GM13977 (cell line): ENCODE measurements around the gene DCUN1D3.

Experiments
- DNase-seq: peaks from one replicate; pipeline ENCODE4 v3.0.0; 2012; ENCODE audit warnings: low spot score
- CTCF ChIP-seq: IDR thresholded peaks from 2 replicates; pipeline ENCODE4 v1.5.1; 2012; ENCODE audit warnings: mild to moderate bottlenecking, control low read depth; ENCODE audit not compliant: insufficient read depth; ENCODE audit errors: extremely low read depth, missing control alignments
- in situ Hi-C: fragments of 300-500 bp; cut with MboI; formaldehyde crosslinking; loops from one replicate; pipeline ENCODE4 v1.12.0; 2022; ENCODE audit warnings: low sequenced_read_pairs, low pct_unique_long_range_greater_than_20kb, mixed read lengths, inconsistent platforms; ENCODE audit not compliant: unreplicated experiment

DCUN1D3 gene

GRCh38 chr16:20873331-20873730 is 26.8 kb downstream of the DCUN1D3 start:
- in situ Hi-C loops = no loop called here
- no peak for TF ChIP-seq CTCF
- DNase-seq = no peak

- no peak for TF ChIP-seq CTCF
- DNase-seq = no peak
- in situ Hi-C loops = no loop called here
These were observed 28.0 kb downstream of the DCUN1D3 start for GRCh38 chr16:20871941-20872815.

DNA sequence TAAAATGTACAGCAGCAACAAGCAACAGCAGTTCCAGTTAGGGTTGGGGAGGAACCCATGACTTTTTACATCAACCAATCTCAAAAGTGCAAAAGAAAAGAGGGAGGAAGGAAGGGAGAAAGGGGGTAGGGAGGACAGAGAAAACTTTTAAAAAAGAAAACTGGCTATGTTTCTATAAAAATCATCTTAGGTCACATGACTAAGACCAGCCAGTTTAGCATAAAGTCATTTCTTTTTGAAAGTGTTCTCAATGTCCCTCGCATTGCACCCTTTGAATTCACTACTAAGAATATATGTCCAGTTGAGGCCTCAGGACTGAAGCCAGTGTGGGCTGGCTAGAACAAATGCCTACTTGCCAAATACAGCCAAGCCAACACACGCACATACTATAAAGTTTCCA is 28.9 kb downstream of the DCUN1D3 start:
- TF ChIP-seq CTCF = no peak
- in situ Hi-C loops = no loop called here
- no peak for DNase-seq

DNA sequence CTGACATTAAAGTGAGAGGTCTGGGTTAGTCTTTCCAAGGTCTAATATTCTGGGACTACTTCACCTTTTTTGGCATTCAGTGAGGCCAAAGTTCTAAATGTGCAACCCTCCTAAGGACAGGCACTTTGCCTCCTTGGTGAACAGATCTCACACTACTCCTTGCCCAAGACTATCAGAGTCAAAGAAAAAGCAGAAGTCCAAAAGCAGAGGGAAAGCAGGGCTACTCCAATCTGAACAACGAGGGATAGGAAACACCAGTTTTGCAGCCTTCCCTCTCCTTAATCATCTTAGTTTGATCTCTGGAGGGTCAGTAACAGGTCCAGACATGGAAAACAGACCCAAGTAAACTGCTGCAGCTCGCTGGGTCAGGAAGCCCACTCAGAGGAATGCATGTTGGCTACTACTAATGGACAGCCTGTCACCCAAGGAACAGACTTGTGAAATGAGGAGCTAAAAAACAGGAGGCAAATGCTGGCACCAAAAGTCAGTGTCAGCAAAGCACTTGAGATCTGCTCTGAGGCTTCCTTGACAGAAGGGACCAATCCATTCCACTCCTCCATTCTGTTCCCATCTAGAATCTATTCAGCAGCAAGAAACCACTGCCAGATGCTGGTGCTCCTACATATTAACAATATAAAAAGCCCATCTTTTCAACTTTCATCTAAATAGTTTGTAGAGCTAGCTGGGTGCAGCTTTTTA is 29.9 kb downstream of the DCUN1D3 start:
- no peak for DNase-seq
- in situ Hi-C loops = no loop called here
- TF ChIP-seq CTCF = no peak

GRCh38 chr16:20868890-20869289 is 31.3 kb downstream of the DCUN1D3 start:
- in situ Hi-C loops = no loop called here
- no peak for DNase-seq
- no peak for TF ChIP-seq CTCF

DNA sequence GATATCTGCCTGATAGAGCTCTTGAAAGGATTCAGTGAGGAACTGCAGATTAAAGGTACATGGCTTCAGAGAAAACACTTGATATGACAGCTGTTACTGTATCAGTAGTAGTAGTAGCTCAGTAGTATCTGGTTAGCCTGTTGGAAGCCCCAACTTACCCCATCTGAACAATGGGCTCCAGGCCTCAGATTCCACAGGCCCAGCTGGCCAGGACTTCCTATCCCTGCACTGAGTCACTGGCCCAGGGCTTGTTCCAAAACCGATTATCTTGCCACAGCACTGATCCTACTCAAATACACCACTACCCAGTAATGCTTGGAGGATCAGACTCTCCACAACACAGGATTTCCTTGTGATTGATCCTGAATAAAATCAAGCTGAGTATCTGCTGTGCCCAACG is 32.6 kb downstream of the DCUN1D3 start:
- no peak for TF ChIP-seq CTCF
- in situ Hi-C loops = no loop called here
- no peak for DNase-seq
